ENCODE measurements around the gene ALDH2.

ALDH2 gene

GRCh38 chr12:111798182-111798581, 31.4 kb downstream of the ALDH2 start:
- H3K4me3 ChIP-seq (ENCODE audit: low read depth, low read length) = no peak overlapping the region
- DNase-seq (ENCODE audit: low read depth) = no peak
- TF ChIP-seq POLR2A (IDR thresholded peaks at IDR 0.05; ENCODE audit: extremely low read depth, insufficient read length) (no peak), CTCF (IDR thresholded peaks at IDR 0.05; ENCODE audit: low read depth, low read length) (no peak), MAX (IDR thresholded peaks at IDR 0.05; ENCODE audit: low read depth, low read length) (no peak), MYC (IDR thresholded peaks at IDR 0.05; ENCODE audit: low read depth, low read length) (no peak)

- TF ChIP-seq POLR2A (IDR thresholded peaks at IDR 0.05; ENCODE audit: extremely low read depth, insufficient read length) = no peak
- no peak for TF ChIP-seq MYC (IDR thresholded peaks at IDR 0.05; ENCODE audit: low read depth, low read length)
- no peak for TF ChIP-seq MAX (IDR thresholded peaks at IDR 0.05; ENCODE audit: low read depth, low read length)
- TF ChIP-seq CTCF (IDR thresholded peaks at IDR 0.05; ENCODE audit: low read depth, low read length) = no peak
- no peak overlapping the region for H3K4me3 ChIP-seq (ENCODE audit: low read depth, low read length)
- no peak for DNase-seq (ENCODE audit: low read depth)
These were observed 33.0 kb downstream of the ALDH2 start for GRCh38 chr12:111799758-111800157.

- DNase-seq (ENCODE audit: low read depth) = no peak
- no peak overlapping the region for H3K4me3 ChIP-seq (ENCODE audit: low read depth, low read length)
- no peak for TF ChIP-seq POLR2A (IDR thresholded peaks at IDR 0.05; ENCODE audit: extremely low read depth, insufficient read length)
- TF ChIP-seq CTCF (IDR thresholded peaks at IDR 0.05; ENCODE audit: low read depth, low read length) = no peak
- TF ChIP-seq MYC (IDR thresholded peaks at IDR 0.05; ENCODE audit: low read depth, low read length) = no peak
- TF ChIP-seq MAX (IDR thresholded peaks at IDR 0.05; ENCODE audit: low read depth, low read length) = no peak
These were observed 36.4 kb downstream of the ALDH2 start for GRCh38 chr12:111803038-111803626.

GRCh38 chr12:111803851-111804250, 37.1 kb downstream of the ALDH2 start:
- no peak overlapping the region for H3K4me3 ChIP-seq (ENCODE audit: low read depth, low read length)
- DNase-seq (ENCODE audit: low read depth) = no peak
- TF ChIP-seq POLR2A (IDR thresholded peaks at IDR 0.05; ENCODE audit: extremely low read depth, insufficient read length) (no peak), MAX (IDR thresholded peaks at IDR 0.05; ENCODE audit: low read depth, low read length) (no peak), MYC (IDR thresholded peaks at IDR 0.05; ENCODE audit: low read depth, low read length) (no peak), CTCF (IDR thresholded peaks at IDR 0.05; ENCODE audit: low read depth, low read length) (no peak)

- DNase-seq (ENCODE audit: low read depth) = no peak
- no peak overlapping the region for H3K4me3 ChIP-seq (ENCODE audit: low read depth, low read length)
- TF ChIP-seq MAX (IDR thresholded peaks at IDR 0.05; ENCODE audit: low read depth, low read length) = no peak
- TF ChIP-seq CTCF (IDR thresholded peaks at IDR 0.05; ENCODE audit: low read depth, low read length) = no peak
- no peak for TF ChIP-seq MYC (IDR thresholded peaks at IDR 0.05; ENCODE audit: low read depth, low read length)
- no peak for TF ChIP-seq POLR2A (IDR thresholded peaks at IDR 0.05; ENCODE audit: extremely low read depth, insufficient read length)
These were observed 39.6 kb downstream of the ALDH2 start for GRCh38 chr12:111806304-111806703.

All from NB4 (cell line).